GM10266 (cell line): ENCODE data around the gene SEPTIN6.
"Not testable (repeated sequence)": the region's sequence is repeated elsewhere in the genome, so short reads cannot be mapped to it uniquely, and the experiment has no call there.

Experiments
- DNase-seq: peaks from one replicate; pipeline ENCODE4 v3.0.0; 2012; ENCODE audit errors: extremely low spot score
- CTCF ChIP-seq: IDR thresholded peaks from 2 replicates; pipeline ENCODE4 v1.5.1; 2012; ENCODE audit warnings: mild to moderate bottlenecking, low read depth; ENCODE audit not compliant: control insufficient read depth, insufficient read depth; ENCODE audit errors: missing control alignments

The SEPTIN6 gene

GRCh38 chrX:119688911-119689321, 4.1 kb downstream of the SEPTIN6 start:
- no peak for DNase-seq
- TF ChIP-seq CTCF: no peak

- DNase-seq: no peak
- no peak for TF ChIP-seq CTCF
Observed at GRCh38 chrX:119687661-119688413, 5.1 kb downstream of the SEPTIN6 start.

- no peak for TF ChIP-seq CTCF
- no peak for DNase-seq
Observed at GRCh38 chrX:119686087-119686691, 6.8 kb downstream of the SEPTIN6 start.

- DNase-seq: no peak
- TF ChIP-seq CTCF: no peak
Observed at GRCh38 chrX:119685225-119686066, 7.5 kb downstream of the SEPTIN6 start.

GRCh38 chrX:119684916-119685224, 8.1 kb downstream of the SEPTIN6 start:
- no peak for TF ChIP-seq CTCF
- no peak for DNase-seq

- not testable (repeated sequence) for DNase-seq
Observed at GRCh38 chrX:119684312-119684711, 8.7 kb downstream of the SEPTIN6 start.

GRCh38 chrX:119682019-119682989, 10.7 kb downstream of the SEPTIN6 start:
- TF ChIP-seq CTCF: no peak
- no peak for DNase-seq
